ENCODE measurements around the gene ASIC1. TPM values are rescaled to one million over a fixed set of nuclear protein-coding genes. Genes with fewer than 3 reads are reported as not detected.
A peak's percentile ranks its signal among the peaks of the same experiment; 100 is the strongest.

ASIC1 gene
- total RNA-seq, 2 donors from 2014 or later: 0.52 to 0.99 TPM

DNA sequence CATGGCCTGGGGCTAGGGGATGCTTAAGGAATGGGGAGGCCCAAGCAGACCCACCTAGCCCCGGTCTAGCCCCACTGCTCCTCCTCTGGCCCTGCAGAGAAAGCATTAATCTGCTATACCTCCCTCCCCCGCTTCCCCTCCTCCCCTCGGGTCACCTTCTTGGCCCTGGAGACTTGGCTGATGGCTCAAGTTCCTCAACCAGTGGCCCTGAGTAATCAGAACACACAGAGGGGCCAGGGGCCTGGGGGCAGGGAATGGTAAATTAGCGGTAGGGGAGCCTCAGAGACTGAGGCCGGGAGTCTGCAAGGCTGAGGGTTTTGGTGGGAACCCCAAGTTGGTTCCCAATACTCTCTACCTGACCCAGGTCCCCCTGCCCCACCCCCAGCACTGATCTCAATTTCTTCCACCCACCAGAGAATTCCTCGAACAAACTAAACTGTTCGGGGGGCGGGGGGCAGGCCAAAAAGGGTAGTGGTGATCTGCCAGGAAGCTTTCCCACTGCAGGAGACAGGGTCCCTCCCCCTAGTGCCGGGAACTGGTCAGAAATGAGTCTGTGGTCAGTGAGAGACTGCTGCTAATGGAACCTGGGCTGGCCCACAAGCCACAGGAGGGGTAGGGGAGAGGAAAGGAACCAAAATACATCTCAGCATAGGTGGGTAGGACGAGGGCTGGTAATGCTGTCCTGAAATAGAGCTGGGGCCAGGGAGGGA, 15.0 kb downstream of the ASIC1 start:
- no peak overlapping the region for H3K4me3 ChIP-seq
- TF ChIP-seq, protein P1, sequence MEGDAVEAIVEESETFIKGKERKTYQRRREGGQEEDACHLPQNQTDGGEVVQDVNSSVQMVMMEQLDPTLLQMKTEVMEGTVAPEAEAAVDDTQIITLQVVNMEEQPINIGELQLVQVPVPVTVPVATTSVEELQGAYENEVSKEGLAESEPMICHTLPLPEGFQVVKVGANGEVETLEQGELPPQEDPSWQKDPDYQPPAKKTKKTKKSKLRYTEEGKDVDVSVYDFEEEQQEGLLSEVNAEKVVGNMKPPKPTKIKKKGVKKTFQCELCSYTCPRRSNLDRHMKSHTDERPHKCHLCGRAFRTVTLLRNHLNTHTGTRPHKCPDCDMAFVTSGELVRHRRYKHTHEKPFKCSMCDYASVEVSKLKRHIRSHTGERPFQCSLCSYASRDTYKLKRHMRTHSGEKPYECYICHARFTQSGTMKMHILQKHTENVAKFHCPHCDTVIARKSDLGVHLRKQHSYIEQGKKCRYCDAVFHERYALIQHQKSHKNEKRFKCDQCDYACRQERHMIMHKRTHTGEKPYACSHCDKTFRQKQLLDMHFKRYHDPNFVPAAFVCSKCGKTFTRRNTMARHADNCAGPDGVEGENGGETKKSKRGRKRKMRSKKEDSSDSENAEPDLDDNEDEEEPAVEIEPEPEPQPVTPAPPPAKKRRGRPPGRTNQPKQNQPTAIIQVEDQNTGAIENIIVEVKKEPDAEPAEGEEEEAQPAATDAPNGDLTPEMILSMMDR (IDR thresholded peaks at IDR 0.05): no peak
- TF ChIP-seq POLR2A (IDR thresholded peaks at IDR 0.05): no peak
- H3K27me3 ChIP-seq: no peaks in the 10 kb centered on the region
- no peak for ATAC-seq
- DNase-seq: no peak
- no peaks in the 10 kb centered on the region for H3K36me3 ChIP-seq (replicated peaks in 1 of 2; ENCODE audit: insufficient read depth in 1 of 2, low read depth in 2 of 2)
- H3K27ac ChIP-seq: no peak overlapping the region
- intact Hi-C loops (cut with DNase I): no loop called here
- H3K4me1 ChIP-seq: peaks cover 6% of the 10 kb centered on the region
- no peaks in the 10 kb centered on the region for H3K9me3 ChIP-seq
- 52 to 54% methylated on average over 10 of the region's 10 CpGs for WGBS, 2 donors

DNA sequence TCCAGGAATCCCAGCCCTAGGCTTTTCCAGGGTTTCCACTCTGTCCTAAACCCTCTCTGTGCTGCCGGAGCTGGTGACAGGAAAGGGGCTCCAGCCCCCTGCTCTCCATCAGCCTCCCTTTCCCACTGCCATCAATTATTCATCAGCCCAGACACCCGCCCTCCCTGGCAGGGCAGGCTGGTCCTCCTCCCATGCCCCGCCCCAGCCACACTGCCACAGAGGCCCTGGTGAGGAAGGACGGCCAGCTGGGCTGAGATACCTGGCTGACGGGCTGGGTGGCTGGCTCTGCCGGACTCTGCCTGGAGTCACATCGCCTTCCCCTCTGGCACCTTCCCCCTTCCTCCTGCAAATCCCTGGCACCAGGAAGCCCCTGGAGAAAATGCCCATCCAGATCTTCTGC, 15.8 kb downstream of the ASIC1 start:
- intact Hi-C loops (cut with DNase I): no loop called here
- no peaks in the 10 kb centered on the region for H3K9me3 ChIP-seq
- ATAC-seq (no peak), DNase-seq (no peak)
- no peaks in the 10 kb centered on the region for H3K36me3 ChIP-seq (replicated peaks in 1 of 2; ENCODE audit: insufficient read depth in 1 of 2, low read depth in 2 of 2)
- H3K4me3 ChIP-seq: no peak overlapping the region
- WGBS, 2 donors: 62 to 65% methylated on average over 7 of the region's 7 CpGs
- TF ChIP-seq, protein P1 (IDR thresholded peaks at IDR 0.05): no peak
- TF ChIP-seq POLR2A (IDR thresholded peaks at IDR 0.05): no peak
- H3K27ac ChIP-seq: no peak overlapping the region
- peaks cover 6% of the 10 kb centered on the region for H3K4me1 ChIP-seq
- no peaks in the 10 kb centered on the region for H3K27me3 ChIP-seq

DNA sequence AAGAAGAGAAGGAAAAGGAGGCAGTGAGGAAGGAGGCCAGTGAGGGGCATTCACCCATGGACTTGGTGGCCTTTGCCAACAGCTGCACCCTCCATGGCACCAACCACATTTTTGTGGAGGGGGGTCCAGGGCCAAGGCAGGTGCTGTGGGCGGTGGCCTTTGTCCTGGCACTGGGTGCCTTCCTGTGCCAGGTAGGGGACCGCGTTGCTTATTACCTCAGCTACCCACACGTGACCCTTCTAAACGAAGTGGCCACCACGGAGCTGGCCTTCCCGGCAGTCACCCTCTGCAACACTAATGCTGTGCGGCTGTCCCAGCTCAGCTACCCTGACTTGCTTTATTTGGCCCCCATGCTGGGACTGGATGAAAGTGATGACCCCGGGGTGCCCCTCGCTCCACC, 16.3 kb downstream of the ASIC1 start:
- WGBS, 2 donors: 59 to 81% methylated on average over 2 to 7 of the region's 10 CpGs
- intact Hi-C loops (cut with DNase I): no loop called here
- no peak for DNase-seq
- Histone ChIP-seq H3K27ac (no peak overlapping the region), H3K36me3 (replicated peaks in 1 of 2; ENCODE audit: insufficient read depth in 1 of 2, low read depth in 2 of 2) (no peaks in the 10 kb centered on the region), H3K4me1 (peaks cover 6% of the 10 kb centered on the region), H3K4me3 (no peak overlapping the region), H3K27me3 (no peaks in the 10 kb centered on the region), H3K9me3 (no peaks in the 10 kb centered on the region)
- ATAC-seq: no peak
- no peak for TF ChIP-seq POLR2A (IDR thresholded peaks at IDR 0.05)
- TF ChIP-seq, protein P1 (IDR thresholded peaks at IDR 0.05): no peak

DNA sequence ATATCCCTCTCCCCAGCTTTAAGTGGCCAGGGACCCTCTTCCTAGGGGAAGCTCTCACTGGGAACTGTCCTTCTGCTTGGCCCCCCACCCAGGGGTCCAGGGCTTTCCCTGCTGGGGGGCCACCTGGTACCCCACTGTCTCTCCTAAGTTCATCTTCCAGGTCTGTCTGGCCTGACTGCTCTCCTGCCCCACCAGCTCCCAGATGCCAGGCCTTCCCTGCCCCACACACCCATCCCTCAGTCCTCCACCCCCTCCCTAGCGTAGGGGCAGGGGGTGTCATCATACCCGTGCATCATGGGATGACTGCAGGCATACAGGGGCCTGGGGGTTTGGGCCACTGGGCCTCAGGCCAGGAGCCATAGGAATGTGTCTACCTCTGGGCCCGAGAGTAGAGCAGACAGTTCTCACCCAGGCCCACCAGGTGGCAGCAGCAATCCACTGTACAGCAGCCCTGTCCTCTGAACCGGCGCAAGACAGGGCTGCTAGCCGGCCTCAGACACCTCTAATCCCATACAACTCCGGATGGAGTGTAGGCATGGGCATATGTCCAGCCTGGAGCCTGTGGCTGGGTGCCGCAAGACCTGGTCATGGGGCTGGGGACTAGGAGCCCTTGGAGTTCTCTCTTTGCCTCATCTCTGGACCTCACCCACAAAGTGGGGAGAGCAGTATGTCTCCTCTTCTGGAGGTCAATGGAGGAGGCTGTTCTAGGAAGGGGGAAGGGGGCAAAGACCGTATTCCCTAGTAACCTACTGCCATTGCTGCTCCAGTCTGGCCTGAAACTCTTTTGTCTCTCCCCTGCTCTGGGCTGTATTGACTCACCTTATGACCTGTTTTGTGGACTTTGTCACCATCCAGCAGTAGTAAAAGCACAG, 17.8 kb downstream of the ASIC1 start:
- intact Hi-C loops (cut with DNase I): loop anchor here (5.0 kb wide), 1 partner anchor 102 kb away; no protein-coding TSS in a partner anchor
- Histone ChIP-seq H3K36me3 (replicated peaks in 1 of 2; ENCODE audit: insufficient read depth in 1 of 2, low read depth in 2 of 2) (no peaks in the 10 kb centered on the region), H3K27ac (no peak overlapping the region), H3K27me3 (no peaks in the 10 kb centered on the region), H3K9me3 (no peaks in the 10 kb centered on the region), H3K4me3 (no peak overlapping the region), H3K4me1 (peaks cover 6% of the 10 kb centered on the region)
- DNase-seq (peak; percentile 88 to 91 (median 90)), ATAC-seq (peak; percentile 89)
- TF ChIP-seq POLR2A (IDR thresholded peaks at IDR 0.05): no peak
- TF ChIP-seq, protein P1 (IDR thresholded peaks at IDR 0.05): peak; percentile 79 to 96 (median 94)
- 4 to 22% methylated on average over 1 to 9 of the region's 9 CpGs for WGBS, 2 donors
